HEK293 (cell line): ENCODE measurements around the gene KLHL11.
"Not testable (repeated sequence)": the region's sequence is repeated elsewhere in the genome, so short reads cannot be mapped to it uniquely, and the experiment has no call there.

ENCODE experiments used
- CTCF ChIA-PET: fragments of 350-600 bp; formaldehyde crosslinking; extraction: SDS; loops from one replicate; lab custom pipeline; 2021; ENCODE audit warnings: antibody characterized with exemption; lab: Yijun Ruan, JAX
- POLR2A ChIA-PET: fragments of 300-600 bp; formaldehyde crosslinking; extraction: SDS; loops from one replicate; lab custom pipeline; 2020; ENCODE audit warnings: antibody characterized with exemption, inconsistent platforms; lab: Yijun Ruan, JAX
- H3K27ac ChIP-seq: fragments of 200-500 bp; sonication (Bioruptor generic); 2 replicates; pipeline ENCODE4 v1.5.1; 2014; ENCODE audit warnings: low read depth, low read length, control low read depth, inconsistent platforms; ENCODE audit errors: extremely low read depth
- H3K36me3 ChIP-seq, 2 experiments: fragments of 200-500 bp in 1 of 2; sonication (Bioruptor generic) in 1 of 2; 1 replicate in 1 of 2; 2 replicates in 1 of 2; pipeline ENCODE4 v1.5.1; 2014 to 2017; ENCODE audit warnings: inconsistent platforms in 2 of 2, low read length in 2 of 2; ENCODE audit not compliant: control insufficient read depth in 2 of 2, insufficient read depth in 1 of 2
- H3K4me1 ChIP-seq: fragments of 200-500 bp; sonication (Bioruptor generic); 2 replicates; pipeline ENCODE4 v1.5.1; 2014; ENCODE audit warnings: mild to moderate bottlenecking, low read length, inconsistent platforms; ENCODE audit not compliant: control insufficient read depth, insufficient read depth
- H3K4me3 ChIP-seq: 2 replicates; pipeline ENCODE4 v1.5.1; 2011; ENCODE audit warnings: low read depth, mild to moderate bottlenecking, control low read depth, low read length, moderate library complexity
- H3K9me3 ChIP-seq: fragments of 200-500 bp; sonication (Bioruptor generic); 2 replicates; pipeline ENCODE4 v1.5.1; 2014; ENCODE audit warnings: low read depth, low read length, inconsistent platforms; ENCODE audit not compliant: control insufficient read depth, insufficient read depth
- EGR2 ChIP-seq: fragments of 450-650 bp; formaldehyde crosslinking; IDR thresholded peaks from 2 replicates; pipeline ENCODE4 v1.5.1; 2016; ENCODE audit warnings: low read depth, missing biosample characterization, missing genetic modification characterization
- IKZF3 ChIP-seq: fragments of 450-650 bp; IDR thresholded peaks from 2 replicates; pipeline ENCODE4 v1.5.0; 2018; ENCODE audit warnings: missing biosample characterization, mild to moderate bottlenecking, missing genetic modification characterization, moderate library complexity
- KLF1 ChIP-seq: fragments of 450-650 bp; formaldehyde crosslinking; IDR thresholded peaks from 2 replicates; pipeline ENCODE4 v1.5.1; 2016; ENCODE audit warnings: missing biosample characterization, missing genetic modification characterization
- SCRT2 ChIP-seq: fragments of 450-650 bp; formaldehyde crosslinking; IDR thresholded peaks from 2 replicates; pipeline ENCODE4 v1.5.1; 2016; ENCODE audit warnings: missing biosample characterization, missing genetic modification characterization
- SP7 ChIP-seq: fragments of 450-650 bp; formaldehyde crosslinking; IDR thresholded peaks from 2 replicates; pipeline ENCODE4 v1.5.1; 2016; ENCODE audit warnings: missing biosample characterization, missing genetic modification characterization
- ZBTB11 ChIP-seq: fragments of 450-650 bp; formaldehyde crosslinking; conservative IDR thresholded peaks from 2 replicates; pipeline ENCODE4 v1.5.1; 2016; ENCODE audit warnings: low read depth, missing biosample characterization, missing genetic modification characterization
- ZFHX2 ChIP-seq: fragments of 450-650 bp; formaldehyde crosslinking; conservative IDR thresholded peaks from 2 replicates; pipeline ENCODE4 v1.5.1; 2016; ENCODE audit warnings: missing biosample characterization, missing genetic modification characterization
- ZNF214 ChIP-seq: fragments of 450-650 bp; formaldehyde crosslinking; IDR thresholded peaks from 2 replicates; pipeline ENCODE4 v1.5.1; 2017; ENCODE audit warnings: missing biosample characterization, mild to moderate bottlenecking, missing genetic modification characterization, borderline replicate concordance
- ZNF223 ChIP-seq: fragments of 450-650 bp; formaldehyde crosslinking; IDR thresholded peaks from 2 replicates; pipeline ENCODE4 v1.5.1; 2016; ENCODE audit warnings: missing biosample characterization, missing genetic modification characterization
- ZNF335 ChIP-seq: fragments of 450-650 bp; formaldehyde crosslinking; conservative IDR thresholded peaks from 2 replicates; pipeline ENCODE4 v1.5.1; 2016; ENCODE audit warnings: missing biosample characterization, missing genetic modification characterization
- ZNF341 ChIP-seq: fragments of 450-650 bp; formaldehyde crosslinking; IDR thresholded peaks from 2 replicates; pipeline ENCODE4; 2016; ENCODE audit warnings: low read depth, missing biosample characterization, missing genetic modification characterization
- ZNF571 ChIP-seq: fragments of 450-650 bp; formaldehyde crosslinking; IDR thresholded peaks from 2 replicates; pipeline ENCODE4 v1.5.0; 2017; ENCODE audit warnings: missing biosample characterization, missing genetic modification characterization
- ZNF600 ChIP-seq: fragments of 450-650 bp; formaldehyde crosslinking; IDR thresholded peaks from 2 replicates; pipeline ENCODE4 v1.5.1; 2016; ENCODE audit warnings: missing biosample characterization, missing genetic modification characterization
- ZNF645 ChIP-seq: fragments of 450-650 bp; formaldehyde crosslinking; IDR thresholded peaks from 2 replicates; pipeline ENCODE4; 2016; ENCODE audit warnings: missing biosample characterization, missing genetic modification characterization
- ZNF660 ChIP-seq: fragments of 450-650 bp; IDR thresholded peaks from 2 replicates; pipeline ENCODE4 v1.5.1; 2018; ENCODE audit warnings: missing biosample characterization, mild to moderate bottlenecking, missing genetic modification characterization

KLHL11 gene

GRCh38 chr17:41863074-41863848, 2.0 kb downstream of the KLHL11 start (continued):
- TF ChIP-seq ZBTB11 (tag by site-specific recombination), result no peak
- 0 out of 2 replicates have a peak, but pooled peaks have one; percentile 8 for TF ChIP-seq IKZF3 (tag by site-specific recombination)
- peak; percentile 74 for TF ChIP-seq ZNF341 (tag by site-specific recombination)
- TF ChIP-seq ZNF600 (tag by site-specific recombination), result peak; percentile 33; the same call in 1 of the 2 replicates
- TF ChIP-seq SP7 (tag by site-specific recombination), result 0 out of 2 replicates have a peak, but pooled peaks have one; percentile 34
- TF ChIP-seq, all 188 proteins: peak for 12

GRCh38 chr17:41860254-41860931, 4.8 kb downstream of the KLHL11 start:
- H3K9me3 ChIP-seq, result no peaks in the 10 kb centered on the region
- H3K27ac ChIP-seq, result no peak overlapping the region
- CTCF ChIA-PET, result interaction anchor here (0.6 to 1.6 kb wide), 3 partner anchors 9 to 58 kb away, joined by 3 read pairs; no protein-coding TSS in a partner anchor
- peaks cover 0 to 4% of the 10 kb centered on the region in 2 experiments; a peak in 1 of 3 replicates for H3K36me3 ChIP-seq
- H3K4me1 ChIP-seq, result peaks cover 21% of the 10 kb centered on the region
- H3K4me3 ChIP-seq, result no peak overlapping the region
- POLR2A ChIA-PET, result interaction anchor here (1.2 kb wide), 1 partner anchor 74 kb away, joined by 3 read pairs; the partner anchor contains the start of gene JUP
- TF ChIP-seq ZFHX2 (tag by site-specific recombination) (peak; percentile 35), ZNF571 (tag by site-specific recombination) (no peak), SP7 (tag by site-specific recombination) (0 out of 2 replicates have a peak, but pooled peaks have one; percentile 11), ZNF214 (tag by site-specific recombination) (no peak), ZNF223 (tag by site-specific recombination) (no peak), ZNF660 (tag by site-specific recombination) (peak; percentile 99), SCRT2 (tag by site-specific recombination) (no peak), ZNF645 (tag by site-specific recombination) (no peak), EGR2 (tag by site-specific recombination) (peak; percentile 38; the same call in 1 of the 2 replicates), ZNF335 (tag by site-specific recombination) (peak; percentile 47)

GRCh38 chr17:41851382-41851781, 13.8 kb downstream of the KLHL11 start:
- TF ChIP-seq KLF1 (tag by site-specific recombination), result peak; percentile 66
- ChIA-PET CTCF (interaction anchor here (0.7 to 1.8 kb wide), 6 partner anchors 9 to 976 kb away, joined by 3 to 6 read pairs (median 4); partner anchors contain the start of gene JUP), POLR2A (interaction anchor here (0.7 kb wide), 1 partner anchor 28 kb away, joined by 3 read pairs; no protein-coding TSS in a partner anchor)
- H3K9me3 ChIP-seq, H3K27ac ChIP-seq, H3K4me3 ChIP-seq: not testable (repeated sequence)
- Histone ChIP-seq H3K4me1 (peaks cover 19% of the 10 kb centered on the region), H3K36me3 (peaks cover 27 to 29% of the 10 kb centered on the region in 2 experiments)
